K562 (cell line): ENCODE results near the gene FGFR1OP2. TPM values are rescaled to one million over a fixed set of nuclear protein-coding genes. Genes with fewer than 3 reads are reported as not detected.

Experiments used
- ARHGAP35 ChIP-seq: fragments of 450-650 bp; IDR thresholded peaks from 2 replicates; pipeline ENCODE4 v1.6.1; 2018; ENCODE audit not compliant: partially characterized antibody
- BHLHE40 ChIP-seq: IDR thresholded peaks from 2 replicates; pipeline ENCODE4 v1.6.1; 2011; ENCODE audit warnings: low read length, improper control_type of control experiment
- DIDO1 ChIP-seq: fragments of 450-650 bp; IDR thresholded peaks from 2 replicates; pipeline ENCODE4 v1.6.1; 2016; ENCODE audit warnings: low read depth, missing biosample characterization, missing genetic modification characterization
- ERF ChIP-seq: fragments of 450-650 bp; formaldehyde crosslinking; IDR thresholded peaks from 2 replicates; pipeline ENCODE4 v1.4.0; 2020; ENCODE audit warnings: mild to moderate bottlenecking, mixed read lengths
- FOXA3 ChIP-seq, 2 experiments: fragments of 450-650 bp in 1 of 2; sonication (generic) in 1 of 2; formaldehyde crosslinking; IDR thresholded peaks in 1 of 2; conservative IDR thresholded peaks in 1 of 2; 2 replicates each; pipeline versions ENCODE4 v1.4.0 to v1.8.0; 2020 to 2022; ENCODE audit warnings: mild to moderate bottlenecking in 2 of 2, missing genetic modification reagents in 1 of 2
- POLR2H ChIP-seq: IDR thresholded peaks from 2 replicates; pipeline ENCODE4 v1.6.1; 2016; ENCODE audit warnings: missing genetic modification characterization, low read depth, mild to moderate bottlenecking, control low read depth, missing compliant biosample characterization, moderate library complexity
- RBM22 ChIP-seq: fragments of 200-400 bp; formaldehyde crosslinking; IDR thresholded peaks from 2 replicates; pipeline ENCODE4 v1.6.1; 2018; ENCODE audit warnings: low read length, low read depth; ENCODE audit not compliant: poor library complexity, severe bottlenecking
- SREBF1 ChIP-seq: fragments of 150-350 bp; IDR thresholded peaks from 2 replicates; pipeline ENCODE4 v1.6.1; 2014; ENCODE audit warnings: antibody characterized with exemption, low read depth, low read length, borderline replicate concordance
- TAF7 ChIP-seq: fragments of 450-650 bp; IDR thresholded peaks from 2 replicates; pipeline ENCODE4 v1.6.1; 2016; ENCODE audit warnings: missing genetic modification characterization, missing compliant biosample characterization
- YY1 ChIP-seq, 3 experiments: IDR thresholded peaks; 2 replicates each; pipeline ENCODE4 v1.6.1; 2011; ENCODE audit warnings: low read length in 2 of 3, mild to moderate bottlenecking in 2 of 3, moderate library complexity in 2 of 3, borderline replicate concordance in 1 of 3, control low read depth in 1 of 3, low read depth in 1 of 3; ENCODE audit not compliant: insufficient read depth in 3 of 3, insufficient replicate concordance in 2 of 3, control insufficient read depth in 1 of 3, insufficient read length in 1 of 3; ENCODE audit errors: extremely low read depth in 1 of 3
- polyA plus RNA-seq, 8 experiments: library from polyadenylated mRNA; depleted of rRNA in 4 of 8; stranded (reverse) in 5 of 8; unstranded in 3 of 8; fragments of >200 nt; fragmentation: Nextera tagmentation in 2 of 8; fragmentation: Illumina TruSeq in 1 of 8; extraction: Ambion mirVana in 2 of 8; extraction: Trizol in 1 of 8; gene quantifications; 2 replicates each; pipeline versions ENCODE4 v1.2.1 to v1.2.3, GENCODE V29; 2011 to 2014; ENCODE audit warnings: inconsistent platforms in 1 of 8, missing spikeins in 1 of 8
- total RNA-seq, 7 experiments: library from RNA; depleted of rRNA in 6 of 7; stranded (reverse); fragments of >200 nt in 6 of 7; fragmentation: Illumina TruSeq in 2 of 7; extraction: Trizol in 2 of 7; gene quantifications; 2 replicates each; pipeline versions ENCODE4 v1.2.1 to v1.2.3, GENCODE V29; 2011 to 2021; ENCODE audit warnings: low replicate concordance in 1 of 7
- TF ChIP-seq, protein P1 (sequence below): sonication (generic); formaldehyde crosslinking; IDR thresholded peaks from 2 replicates; pipeline ENCODE4 v1.8.0; 2022; ENCODE audit warnings: missing genetic modification reagents, mild to moderate bottlenecking, moderate library complexity, borderline replicate concordance
- TF ChIP-seq, protein P2 (sequence below): fragments of 250-450 bp; sonication (Bioruptor Pico); IDR thresholded peaks from 2 replicates; pipeline ENCODE4 v1.5.0; 2021
- TF ChIP-seq, protein P3 (sequence below), 3 experiments: IDR thresholded peaks in 2 of 3; conservative IDR thresholded peaks in 1 of 3; 2 replicates each; pipeline ENCODE4 v1.5.1; 2011 to 2012; ENCODE audit warnings: low read length in 3 of 3, mild to moderate bottlenecking in 3 of 3, control low read depth in 2 of 3, improper control_type of control experiment in 1 of 3, inconsistent platforms in 1 of 3, low read depth in 1 of 3, mixed read lengths in 1 of 3, moderate library complexity in 1 of 3; ENCODE audit not compliant: insufficient read depth in 2 of 3
- TF ChIP-seq, protein P4 (sequence below): fragments of 450-650 bp; formaldehyde crosslinking; IDR thresholded peaks from 2 replicates; pipeline ENCODE4 v1.4.0; 2020; ENCODE audit warnings: mild to moderate bottlenecking, moderate library complexity
- TF ChIP-seq, protein P5 (sequence below): fragments of 250-450 bp; sonication (Bioruptor Pico); IDR thresholded peaks from 2 replicates; pipeline ENCODE4 v1.9.0; 2021; ENCODE audit warnings: mild to moderate bottlenecking, inconsistent platforms

Gene FGFR1OP2
- total and polyA plus RNA-seq, 9 of the 15 experiments (the other 6 are each of a cell fraction or from before 2014, with no cell fraction given), result 31.6 to 49.0 (median 37.1) TPM

DNA sequence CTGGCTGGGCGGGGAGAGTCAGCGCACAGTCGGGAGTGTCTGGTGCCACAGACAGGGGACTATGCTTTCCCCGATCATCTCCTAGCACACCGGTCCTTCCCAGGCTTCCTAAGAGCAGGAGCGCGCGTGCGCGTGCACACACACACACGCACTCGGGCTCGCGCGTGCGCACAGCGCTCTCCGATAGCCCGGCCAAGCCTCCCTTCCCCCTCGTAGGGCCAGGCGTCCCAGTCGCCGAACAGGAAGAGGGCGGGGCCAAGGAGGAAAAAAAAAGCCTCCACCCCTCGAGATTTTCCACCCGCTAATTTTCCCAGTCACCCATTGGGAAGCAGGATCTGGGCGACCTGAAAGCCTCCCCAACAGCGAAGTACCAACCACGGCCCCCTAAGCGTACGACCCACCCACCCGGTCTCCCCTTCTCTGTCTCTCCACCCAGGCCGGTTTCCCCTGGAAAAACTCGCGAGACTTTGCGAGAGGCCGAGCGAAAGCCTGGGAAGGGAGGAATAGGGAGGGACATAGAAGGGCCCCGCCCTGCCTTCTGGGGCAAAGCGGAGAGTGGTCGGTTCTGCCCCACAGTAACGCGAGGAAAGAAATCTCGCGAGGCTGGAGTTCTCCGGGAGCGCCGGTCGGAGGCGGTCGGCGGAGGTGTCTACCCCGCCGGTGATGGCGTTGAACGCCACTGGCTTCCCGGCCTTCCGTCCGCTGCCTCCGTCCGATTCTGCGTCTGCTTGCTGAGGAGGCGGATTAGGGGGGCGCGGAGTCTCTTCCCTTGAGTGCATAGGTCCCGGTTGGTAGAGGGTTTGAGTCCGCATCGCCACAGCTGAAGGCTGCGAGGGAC is at the start of gene FGFR1OP2, which contains the start of gene INTS13 (continued):
- TF ChIP-seq, protein P1, sequence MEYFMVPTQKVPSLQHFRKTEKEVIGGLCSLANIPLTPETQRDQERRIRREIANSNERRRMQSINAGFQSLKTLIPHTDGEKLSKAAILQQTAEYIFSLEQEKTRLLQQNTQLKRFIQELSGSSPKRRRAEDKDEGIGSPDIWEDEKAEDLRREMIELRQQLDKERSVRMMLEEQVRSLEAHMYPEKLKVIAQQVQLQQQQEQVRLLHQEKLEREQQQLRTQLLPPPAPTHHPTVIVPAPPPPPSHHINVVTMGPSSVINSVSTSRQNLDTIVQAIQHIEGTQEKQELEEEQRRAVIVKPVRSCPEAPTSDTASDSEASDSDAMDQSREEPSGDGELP (CRISPR knock-in tag), result peak; percentile 57; the same call in 1 of the 2 replicates
- TF ChIP-seq TAF7 (tag) (peak; percentile 84), SREBF1 (no peak), YY1 (IDR thresholded peaks at IDR 0.05; ENCODE audit: borderline replicate concordance in 1 of 3, control insufficient read depth in 1 of 3, extremely low read depth in 1 of 3, insufficient read depth in 3 of 3, insufficient read length in 1 of 3, insufficient replicate concordance in 2 of 3, low read depth in 1 of 3, low read length in 2 of 3) (peak; percentile 46 to 94 (median 85)), BHLHE40 (peak; percentile 64), POLR2H (tag) (peak; percentile 91), RBM22 (peak; percentile 2), FOXA3 (CRISPR knock-in tag; conservative IDR thresholded peaks at IDR 0.05 in 1 of 2, IDR thresholded peaks at IDR 0.05 in 1 of 2) (0 out of 4 replicates have a peak, but pooled peaks of 1 of the 2 experiments have one; percentile 27), DIDO1 (0 out of 2 replicates have a peak, but pooled peaks have one; percentile 33), ARHGAP35 (peak; percentile 93), ERF (CRISPR knock-in tag) (0 out of 2 replicates have a peak, but pooled peaks have one; percentile 43)
- TF ChIP-seq, protein P2, sequence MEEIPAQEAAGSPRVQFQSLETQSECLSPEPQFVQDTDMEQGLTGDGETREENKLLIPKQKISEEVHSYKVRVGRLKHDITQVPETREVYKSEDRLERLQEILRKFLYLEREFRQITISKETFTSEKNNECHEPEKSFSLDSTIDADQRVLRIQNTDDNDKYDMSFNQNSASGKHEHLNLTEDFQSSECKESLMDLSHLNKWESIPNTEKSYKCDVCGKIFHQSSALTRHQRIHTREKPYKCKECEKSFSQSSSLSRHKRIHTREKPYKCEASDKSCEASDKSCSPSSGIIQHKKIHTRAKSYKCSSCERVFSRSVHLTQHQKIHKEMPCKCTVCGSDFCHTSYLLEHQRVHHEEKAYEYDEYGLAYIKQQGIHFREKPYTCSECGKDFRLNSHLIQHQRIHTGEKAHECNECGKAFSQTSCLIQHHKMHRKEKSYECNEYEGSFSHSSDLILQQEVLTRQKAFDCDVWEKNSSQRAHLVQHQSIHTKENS (CRISPR knock-in tag), result no peak
- TF ChIP-seq, protein P3, sequence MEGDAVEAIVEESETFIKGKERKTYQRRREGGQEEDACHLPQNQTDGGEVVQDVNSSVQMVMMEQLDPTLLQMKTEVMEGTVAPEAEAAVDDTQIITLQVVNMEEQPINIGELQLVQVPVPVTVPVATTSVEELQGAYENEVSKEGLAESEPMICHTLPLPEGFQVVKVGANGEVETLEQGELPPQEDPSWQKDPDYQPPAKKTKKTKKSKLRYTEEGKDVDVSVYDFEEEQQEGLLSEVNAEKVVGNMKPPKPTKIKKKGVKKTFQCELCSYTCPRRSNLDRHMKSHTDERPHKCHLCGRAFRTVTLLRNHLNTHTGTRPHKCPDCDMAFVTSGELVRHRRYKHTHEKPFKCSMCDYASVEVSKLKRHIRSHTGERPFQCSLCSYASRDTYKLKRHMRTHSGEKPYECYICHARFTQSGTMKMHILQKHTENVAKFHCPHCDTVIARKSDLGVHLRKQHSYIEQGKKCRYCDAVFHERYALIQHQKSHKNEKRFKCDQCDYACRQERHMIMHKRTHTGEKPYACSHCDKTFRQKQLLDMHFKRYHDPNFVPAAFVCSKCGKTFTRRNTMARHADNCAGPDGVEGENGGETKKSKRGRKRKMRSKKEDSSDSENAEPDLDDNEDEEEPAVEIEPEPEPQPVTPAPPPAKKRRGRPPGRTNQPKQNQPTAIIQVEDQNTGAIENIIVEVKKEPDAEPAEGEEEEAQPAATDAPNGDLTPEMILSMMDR (IDR thresholded peaks at IDR 0.05 in 2 of 3, conservative IDR thresholded peaks at IDR 0.05 in 1 of 3; ENCODE audit: insufficient read depth in 2 of 3, low read depth in 1 of 3, low read length in 3 of 3), result peak in 1 of 3 experiments; percentile 25; a peak in 2 of 6 replicates
- TF ChIP-seq, protein P4, sequence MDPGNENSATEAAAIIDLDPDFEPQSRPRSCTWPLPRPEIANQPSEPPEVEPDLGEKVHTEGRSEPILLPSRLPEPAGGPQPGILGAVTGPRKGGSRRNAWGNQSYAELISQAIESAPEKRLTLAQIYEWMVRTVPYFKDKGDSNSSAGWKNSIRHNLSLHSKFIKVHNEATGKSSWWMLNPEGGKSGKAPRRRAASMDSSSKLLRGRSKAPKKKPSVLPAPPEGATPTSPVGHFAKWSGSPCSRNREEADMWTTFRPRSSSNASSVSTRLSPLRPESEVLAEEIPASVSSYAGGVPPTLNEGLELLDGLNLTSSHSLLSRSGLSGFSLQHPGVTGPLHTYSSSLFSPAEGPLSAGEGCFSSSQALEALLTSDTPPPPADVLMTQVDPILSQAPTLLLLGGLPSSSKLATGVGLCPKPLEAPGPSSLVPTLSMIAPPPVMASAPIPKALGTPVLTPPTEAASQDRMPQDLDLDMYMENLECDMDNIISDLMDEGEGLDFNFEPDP (CRISPR knock-in tag), result peak; percentile 43; the same call in 1 of the 2 replicates
- TF ChIP-seq, protein P5, sequence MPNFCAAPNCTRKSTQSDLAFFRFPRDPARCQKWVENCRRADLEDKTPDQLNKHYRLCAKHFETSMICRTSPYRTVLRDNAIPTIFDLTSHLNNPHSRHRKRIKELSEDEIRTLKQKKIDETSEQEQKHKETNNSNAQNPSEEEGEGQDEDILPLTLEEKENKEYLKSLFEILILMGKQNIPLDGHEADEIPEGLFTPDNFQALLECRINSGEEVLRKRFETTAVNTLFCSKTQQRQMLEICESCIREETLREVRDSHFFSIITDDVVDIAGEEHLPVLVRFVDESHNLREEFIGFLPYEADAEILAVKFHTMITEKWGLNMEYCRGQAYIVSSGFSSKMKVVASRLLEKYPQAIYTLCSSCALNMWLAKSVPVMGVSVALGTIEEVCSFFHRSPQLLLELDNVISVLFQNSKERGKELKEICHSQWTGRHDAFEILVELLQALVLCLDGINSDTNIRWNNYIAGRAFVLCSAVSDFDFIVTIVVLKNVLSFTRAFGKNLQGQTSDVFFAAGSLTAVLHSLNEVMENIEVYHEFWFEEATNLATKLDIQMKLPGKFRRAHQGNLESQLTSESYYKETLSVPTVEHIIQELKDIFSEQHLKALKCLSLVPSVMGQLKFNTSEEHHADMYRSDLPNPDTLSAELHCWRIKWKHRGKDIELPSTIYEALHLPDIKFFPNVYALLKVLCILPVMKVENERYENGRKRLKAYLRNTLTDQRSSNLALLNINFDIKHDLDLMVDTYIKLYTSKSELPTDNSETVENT, result peak; percentile 81
